Dermis blood vessel endothelial cell (primary cell): Measurements from ENCODE around the gene GNAL. TPM values are rescaled to one million over a fixed set of nuclear protein-coding genes. Genes with fewer than 3 reads are reported as not detected.

ENCODE experiments used
- DNase-seq: peaks from one replicate; pipeline ENCODE4 v3.0.0; 2010
- total RNA-seq: library from RNA; depleted of rRNA; stranded (reverse); fragments of >200 nt; gene quantifications from 2 replicates; pipeline ENCODE4 v1.2.3, GENCODE V29; 2014

Gene GNAL
- total RNA-seq, 1 donor from 2014 or later = 0.68 TPM

GRCh38 chr18:11767329-11767728 is 78.3 kb downstream of the GNAL start:
- no peak for DNase-seq

DNA sequence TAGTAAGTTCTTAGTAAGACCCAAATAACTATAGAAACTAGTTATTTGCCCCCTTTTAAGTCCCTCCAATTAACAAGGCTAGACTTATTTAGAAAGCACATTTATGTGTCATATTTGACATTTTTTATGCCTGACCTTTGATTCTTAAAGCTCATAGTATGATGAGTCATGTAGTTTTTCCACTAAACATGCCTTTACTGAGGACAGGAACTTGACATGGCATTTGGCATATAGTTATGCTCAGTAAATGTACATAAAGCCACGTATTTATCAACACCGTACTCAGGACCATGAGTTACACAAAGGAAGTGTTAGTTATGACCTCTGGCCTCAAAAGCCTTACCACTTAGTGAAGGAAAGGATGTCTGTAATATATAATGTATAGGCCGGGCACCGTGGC is 78.9 kb downstream of the GNAL start:
- DNase-seq = peak; percentile 1

- DNase-seq = no peak
These were observed 86.5 kb downstream of the GNAL start for GRCh38 chr18:11775436-11776174.

GRCh38 chr18:11780042-11780441 is 91.0 kb downstream of the GNAL start:
- DNase-seq = no peak

GRCh38 chr18:11783716-11784331 is 94.8 kb downstream of the GNAL start:
- no peak for DNase-seq

GRCh38 chr18:11784674-11785304 is 95.7 kb downstream of the GNAL start:
- DNase-seq = no peak

- DNase-seq = no peak
These were observed 96.5 kb downstream of the GNAL start for GRCh38 chr18:11785444-11786055.

DNA sequence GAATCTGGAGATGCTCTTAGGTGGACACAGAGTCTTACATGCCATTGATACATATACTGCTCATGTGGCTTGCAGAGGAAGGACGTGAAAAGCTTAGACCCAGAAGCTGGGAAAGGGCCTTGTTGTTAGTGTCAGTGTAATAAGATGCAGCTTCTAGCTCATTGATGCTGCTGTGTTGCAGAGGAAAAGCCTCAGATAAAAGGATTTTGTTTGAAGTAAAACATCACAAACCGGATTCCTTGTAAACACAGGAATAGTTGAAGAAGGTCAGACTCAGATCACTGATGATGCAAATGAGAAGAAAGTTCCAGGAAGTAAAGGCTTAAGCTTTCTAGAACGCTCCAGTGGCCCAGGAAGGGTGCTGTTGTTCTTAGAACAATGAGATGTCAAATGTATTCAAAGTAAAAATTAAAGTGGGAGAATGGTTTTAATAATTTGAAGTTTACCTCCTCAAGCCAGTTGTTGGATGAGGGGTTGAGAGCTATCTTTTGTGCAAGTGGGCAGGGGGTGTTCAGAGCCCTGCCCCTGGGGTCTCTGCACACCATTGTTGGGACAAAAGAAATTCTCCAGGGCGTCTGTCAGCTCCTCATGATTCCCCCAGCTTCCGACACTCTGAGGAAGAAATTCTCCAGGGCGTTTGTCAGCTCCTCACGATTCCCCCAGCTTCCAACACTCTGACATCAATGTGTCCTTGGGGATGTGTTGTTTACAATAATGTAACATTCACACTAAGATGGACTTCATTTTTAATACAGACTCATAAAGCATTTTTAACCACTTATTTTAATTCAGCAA is 100.8 kb downstream of the GNAL start:
- DNase-seq = no peak

DNA sequence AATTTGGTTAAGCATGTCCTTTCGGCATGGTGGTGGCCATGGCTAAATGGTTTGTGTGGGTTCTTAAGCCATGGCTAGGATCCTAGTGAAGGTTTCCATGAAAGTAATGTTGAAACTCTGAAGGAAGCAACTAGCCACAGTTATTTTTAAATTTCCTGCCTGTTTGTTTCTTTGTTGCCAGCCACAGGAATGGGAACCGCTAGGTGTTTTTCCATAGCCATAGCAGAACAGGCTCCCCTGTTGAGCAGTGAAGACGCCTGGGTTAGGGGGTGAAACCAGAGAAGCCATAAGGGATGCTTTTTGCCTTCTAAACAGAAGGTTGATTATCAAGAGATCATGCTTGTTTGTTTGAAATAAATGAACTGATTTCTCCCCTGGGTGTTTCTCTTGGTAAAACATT is 102.1 kb downstream of the GNAL start:
- DNase-seq = no peak

DNA sequence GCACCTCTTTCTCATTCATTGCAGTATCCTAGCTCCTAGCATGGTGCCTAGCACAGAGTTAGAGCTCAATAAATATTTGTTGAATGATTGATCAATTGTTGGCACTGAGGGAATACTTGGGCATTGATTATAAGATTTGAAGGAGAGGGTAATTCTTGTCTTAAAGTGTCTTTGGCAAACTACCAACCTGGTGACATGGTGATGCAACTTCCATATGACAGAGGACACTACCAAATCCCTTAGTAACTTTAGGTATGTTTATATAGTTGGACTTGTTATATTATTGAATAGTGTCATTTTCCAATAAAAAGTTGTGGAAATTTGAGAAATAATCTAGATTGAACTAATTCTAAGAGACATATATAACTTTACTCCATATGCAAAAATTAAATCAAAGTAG is 103.6 kb downstream of the GNAL start:
- no peak for DNase-seq

DNA sequence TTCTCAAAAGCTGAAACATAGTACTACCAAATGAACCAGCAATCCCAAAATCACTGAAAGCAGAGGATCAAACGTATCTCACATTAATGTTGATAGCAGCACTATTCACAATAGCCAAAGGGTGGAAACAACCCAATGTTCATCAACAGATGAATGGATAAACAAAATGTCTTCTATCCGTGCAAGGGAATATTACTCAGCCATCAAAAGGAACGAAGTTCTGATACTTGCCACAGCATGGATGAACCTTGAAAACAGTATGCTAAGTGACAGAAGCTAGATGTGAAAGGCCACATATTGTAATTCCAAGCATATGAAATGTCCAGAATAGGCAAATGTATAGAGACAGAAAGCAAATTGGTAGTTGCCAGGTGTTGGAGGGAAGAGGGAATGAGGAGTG is 105.1 kb downstream of the GNAL start:
- no peak for DNase-seq

DNA sequence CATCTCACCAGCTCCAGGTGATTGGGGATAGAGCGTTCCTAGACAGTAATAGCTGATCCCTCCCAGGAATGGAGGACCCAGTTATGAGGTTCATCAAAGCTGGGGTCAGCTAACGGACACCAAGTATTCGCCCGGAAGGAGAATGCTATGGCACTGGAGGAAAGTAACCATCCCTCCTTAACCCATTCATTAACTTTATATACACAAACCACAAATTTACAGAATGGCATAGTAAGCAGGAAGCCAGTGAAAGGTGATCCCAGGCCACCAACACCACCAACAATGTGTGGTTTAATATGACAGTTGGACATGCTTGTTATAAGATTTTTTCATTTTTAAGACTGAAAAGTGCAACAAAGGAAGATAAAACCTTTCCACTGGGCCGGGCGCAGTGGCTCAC is 106.9 kb downstream of the GNAL start:
- DNase-seq = no peak

GRCh38 chr18:11798271-11798670 is 109.2 kb downstream of the GNAL start:
- no peak for DNase-seq

DNA sequence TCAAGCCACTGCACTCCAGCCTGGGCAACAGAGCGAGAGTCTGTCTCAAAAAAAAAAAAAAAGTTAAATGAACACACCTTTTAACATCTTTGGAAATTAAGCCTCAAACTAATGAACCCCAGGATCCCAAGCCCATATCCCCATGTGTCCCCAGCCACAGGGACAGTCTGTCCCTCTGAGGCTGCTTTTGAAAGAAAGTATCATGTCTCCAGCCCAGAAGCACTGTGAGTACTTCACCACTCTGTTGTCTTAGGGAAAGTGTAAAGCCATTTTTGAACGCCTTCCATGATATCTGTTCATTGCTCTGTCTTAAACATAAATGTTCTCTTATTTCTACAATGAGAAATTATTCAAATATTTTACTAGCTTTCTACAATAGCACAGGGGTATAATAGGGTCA is 110.0 kb downstream of the GNAL start:
- DNase-seq = no peak

- DNase-seq = no peak
These were observed 111.7 kb downstream of the GNAL start for GRCh38 chr18:11800566-11801334.

DNA sequence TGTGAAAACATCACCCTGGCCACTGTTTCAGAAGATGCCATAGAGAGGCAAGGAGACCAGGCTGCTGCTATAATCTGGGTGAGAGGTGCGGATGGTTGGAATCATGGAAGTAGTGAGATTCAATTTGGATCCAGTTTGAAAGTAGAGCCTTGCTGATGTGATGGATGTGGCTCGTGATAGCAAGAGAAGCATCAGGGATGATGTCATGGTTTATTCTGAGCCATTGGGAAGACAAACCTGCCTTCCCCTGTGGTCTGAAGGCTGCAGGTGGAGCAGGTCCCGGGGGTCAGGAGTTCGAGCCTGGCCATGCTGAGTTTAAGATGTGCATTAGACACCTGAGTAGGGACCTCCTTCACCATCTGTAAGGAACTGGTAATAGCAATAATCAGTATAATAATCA is 112.5 kb downstream of the GNAL start:
- DNase-seq = no peak

DNA sequence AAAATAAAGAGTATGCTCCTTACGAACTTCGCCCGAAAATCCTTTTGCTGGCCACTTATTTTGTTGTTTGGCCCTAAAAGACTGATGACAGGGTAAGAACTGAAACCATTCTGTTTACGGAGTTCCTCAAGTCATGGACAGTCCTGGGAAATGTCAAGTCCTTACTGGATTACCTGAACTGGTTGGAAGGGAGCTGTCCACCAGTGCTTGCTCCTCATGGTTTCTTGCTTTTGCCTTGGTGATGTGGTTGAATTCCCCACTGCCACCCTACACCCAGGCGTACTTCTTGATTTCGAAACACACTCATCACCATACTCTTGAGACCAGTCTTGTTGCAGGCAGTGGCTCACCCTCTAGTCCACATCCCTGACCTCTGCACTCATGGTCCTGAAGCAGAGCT is 113.1 kb downstream of the GNAL start:
- no peak for DNase-seq

GRCh38 chr18:11802586-11802985 is 113.5 kb downstream of the GNAL start:
- DNase-seq = no peak

- DNase-seq = no peak
These were observed 118.2 kb downstream of the GNAL start for GRCh38 chr18:11807233-11807632.

DNA sequence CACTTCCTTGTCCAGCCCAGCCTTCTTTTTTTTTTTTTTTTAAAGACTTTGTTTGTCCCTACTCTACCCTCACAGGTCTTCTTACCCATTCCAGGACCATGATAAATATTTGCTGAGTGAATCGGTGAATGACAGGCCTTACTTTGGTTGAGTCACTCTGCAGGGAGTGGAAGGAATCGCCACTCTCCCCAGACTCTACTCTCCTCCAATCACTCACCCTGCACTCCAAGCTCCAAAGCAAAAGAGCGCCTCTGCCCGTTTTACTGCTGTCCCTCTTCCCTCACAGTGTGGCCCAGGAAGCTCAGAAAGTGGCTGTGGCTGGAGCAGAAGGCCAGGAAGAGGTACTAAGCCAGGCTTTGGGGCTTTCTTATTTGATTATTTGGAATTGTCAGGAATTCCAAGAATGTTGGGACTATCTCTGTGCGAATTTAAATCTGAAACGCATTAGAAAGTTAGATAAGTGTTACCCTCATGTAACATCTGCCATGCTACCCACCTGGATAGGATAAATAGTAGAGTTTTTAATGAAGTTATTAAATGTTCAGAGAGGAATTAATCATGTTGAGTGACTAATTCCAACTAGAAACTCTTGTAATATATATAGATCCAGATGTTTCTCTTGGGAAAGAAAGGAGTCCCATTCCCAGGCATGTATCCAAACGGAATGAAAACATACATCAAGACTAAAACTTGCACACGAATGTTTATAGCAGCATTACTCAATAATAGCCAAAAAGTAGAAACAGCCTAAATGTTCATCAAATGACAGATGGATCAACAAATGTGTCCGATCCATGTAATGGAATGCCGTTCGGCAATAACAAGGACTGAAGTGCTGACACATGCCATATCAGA is 119.2 kb downstream of the GNAL start:
- no peak for DNase-seq

- DNase-seq = no peak
These were observed 120.8 kb downstream of the GNAL start for GRCh38 chr18:11809895-11810294.
